HG03442 (cell line): ENCODE measurements around the gene CCDC159.

Experiments
- ATAC-seq: cut with Tn5 transposase; IDR thresholded peaks from one replicate; pipeline ENCODE4 v1.9.1; 2021; ENCODE audit warnings: mild to moderate bottlenecking, moderate library complexity; ENCODE audit not compliant: unreplicated experiment

The CCDC159 gene

DNA sequence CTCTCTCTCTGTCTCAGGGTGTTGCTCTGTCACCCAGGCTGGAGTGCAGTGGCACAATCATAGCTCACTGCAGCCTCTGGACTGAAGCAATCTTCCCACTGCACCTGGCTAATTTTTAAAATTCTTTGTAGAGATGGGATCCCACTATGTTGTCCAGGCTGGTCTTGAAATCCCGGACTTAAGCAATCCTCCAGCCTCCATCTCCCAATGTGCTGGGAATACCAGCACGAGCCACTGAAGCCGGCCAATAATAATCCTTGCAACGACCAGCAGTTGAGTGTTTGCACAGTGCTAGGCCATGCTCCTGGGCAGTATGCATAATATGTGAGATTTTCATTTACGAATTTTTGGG lies 38.4 kb downstream of the CCDC159 start:
- ATAC-seq, result no peak

DNA sequence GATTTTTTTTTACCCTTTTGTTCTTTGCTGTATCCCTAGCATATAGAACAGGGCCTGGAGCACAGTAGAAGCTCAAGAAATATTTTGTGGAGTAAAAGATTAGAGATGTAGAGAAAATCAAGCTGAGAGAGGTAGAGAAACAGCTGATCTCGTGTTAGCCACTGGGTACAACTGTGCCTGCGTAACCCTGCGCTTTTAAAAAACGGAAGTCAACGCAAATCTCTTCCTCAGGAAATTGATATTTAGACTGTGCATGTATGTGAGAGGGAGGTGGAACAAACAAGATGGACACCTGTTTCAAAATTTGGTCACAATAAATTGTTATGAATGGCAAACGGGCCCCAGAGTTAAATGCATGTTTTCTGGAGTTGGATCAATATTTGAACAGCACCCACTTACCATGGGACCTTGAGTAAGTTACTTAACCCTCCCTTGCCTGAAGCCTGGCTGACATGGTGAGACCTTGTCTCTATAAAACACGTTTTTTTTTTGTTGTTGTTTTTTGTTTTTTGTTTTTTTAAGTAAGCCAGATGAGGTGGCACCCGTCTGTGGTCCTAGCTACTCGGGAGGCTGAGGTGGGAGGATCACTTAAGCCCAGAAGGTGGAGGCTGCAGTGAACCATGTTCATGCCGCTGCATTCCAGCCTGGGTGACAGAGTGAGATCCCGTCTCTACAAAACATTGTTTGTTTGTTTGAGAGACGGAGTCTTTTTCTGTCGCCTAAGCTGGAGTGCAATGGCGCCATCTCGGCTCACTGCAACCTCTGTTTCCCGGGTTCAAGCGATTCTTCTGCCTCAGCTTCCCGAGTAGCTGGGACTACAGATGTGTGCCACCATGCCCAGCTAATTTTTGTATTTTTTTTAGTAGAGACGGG lies 41.1 kb downstream of the CCDC159 start:
- ATAC-seq, result no peak

DNA sequence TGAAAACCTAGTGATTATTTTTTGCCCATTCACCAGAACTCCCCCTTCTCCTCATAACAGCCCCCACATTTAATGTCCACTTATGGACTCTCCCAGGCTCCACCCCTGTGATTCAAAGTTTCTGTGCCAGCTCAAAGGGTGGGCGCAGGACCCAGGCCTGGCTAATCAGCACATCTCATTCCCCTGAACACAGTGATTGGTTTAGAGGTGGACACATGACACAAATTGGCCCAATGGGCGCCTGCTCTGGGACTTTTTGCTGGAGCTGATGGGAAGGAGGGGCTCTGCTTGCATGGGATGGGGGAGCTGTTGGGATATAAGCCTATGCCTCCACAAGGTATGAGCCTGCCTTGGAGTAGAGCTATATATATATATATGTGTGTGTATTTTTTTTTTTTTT lies 44.0 kb downstream of the CCDC159 start:
- ATAC-seq, result no peak

DNA sequence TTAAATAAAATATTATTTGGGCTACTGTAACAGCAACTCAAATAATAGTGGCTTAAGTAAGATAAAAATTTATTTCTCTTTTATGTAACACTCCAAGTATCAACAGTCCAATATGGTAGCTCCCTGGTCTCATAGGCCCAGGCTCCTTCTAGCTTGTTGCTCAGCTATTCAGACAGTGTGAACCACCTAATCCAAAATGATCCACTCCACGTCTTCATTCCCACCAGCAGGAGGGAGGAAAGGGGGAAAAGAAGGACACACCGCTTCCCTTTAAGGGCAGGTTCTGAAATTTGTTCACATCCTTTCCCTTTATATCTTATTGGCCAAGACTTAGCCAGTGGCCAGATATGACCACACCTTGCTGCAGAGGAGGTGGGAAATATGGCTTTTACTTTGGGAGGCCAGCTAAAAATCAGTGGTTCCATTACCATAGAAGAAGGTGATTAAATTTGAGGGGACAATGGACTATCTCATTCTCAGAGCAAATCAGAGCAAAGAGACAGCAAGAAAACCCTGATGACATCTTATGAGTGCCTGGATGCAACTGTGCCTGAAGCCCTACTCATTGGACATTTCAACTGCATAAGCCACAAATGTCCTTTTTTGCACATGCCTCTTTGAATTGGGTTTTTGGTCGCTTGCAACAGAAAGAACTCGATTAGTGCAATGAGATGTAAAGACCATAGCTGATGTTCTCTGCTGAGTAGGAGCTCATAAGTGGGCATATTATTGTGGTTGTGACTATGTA lies 44.8 kb downstream of the CCDC159 start:
- ATAC-seq, result no peak

DNA sequence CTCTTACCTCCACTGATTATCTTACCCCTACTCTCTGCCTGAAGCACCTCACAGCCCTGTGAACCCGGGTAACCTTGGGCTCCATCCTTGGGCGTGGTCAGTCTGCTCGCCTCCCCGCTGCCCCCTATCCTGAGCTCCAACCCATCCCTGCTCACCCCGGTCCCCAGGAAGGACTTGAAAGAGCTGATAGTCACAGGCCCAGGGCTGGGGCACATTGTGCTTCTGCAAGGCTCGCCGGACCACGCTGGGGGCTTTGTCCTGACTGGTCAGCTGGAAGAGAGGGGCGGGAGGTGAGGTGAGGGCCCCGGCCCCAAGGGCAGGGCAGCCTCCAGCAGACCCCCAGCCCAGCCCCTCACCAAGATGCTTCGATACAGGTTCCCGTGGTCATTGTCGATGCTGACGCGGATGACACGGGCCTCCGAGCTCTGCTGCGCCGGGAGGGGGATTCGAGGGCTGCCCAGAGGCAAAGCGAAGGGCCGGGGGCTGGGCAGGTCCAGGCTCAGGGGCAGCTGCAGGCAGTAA lies 50.8 kb downstream of the CCDC159 start:
- no peak for ATAC-seq

DNA sequence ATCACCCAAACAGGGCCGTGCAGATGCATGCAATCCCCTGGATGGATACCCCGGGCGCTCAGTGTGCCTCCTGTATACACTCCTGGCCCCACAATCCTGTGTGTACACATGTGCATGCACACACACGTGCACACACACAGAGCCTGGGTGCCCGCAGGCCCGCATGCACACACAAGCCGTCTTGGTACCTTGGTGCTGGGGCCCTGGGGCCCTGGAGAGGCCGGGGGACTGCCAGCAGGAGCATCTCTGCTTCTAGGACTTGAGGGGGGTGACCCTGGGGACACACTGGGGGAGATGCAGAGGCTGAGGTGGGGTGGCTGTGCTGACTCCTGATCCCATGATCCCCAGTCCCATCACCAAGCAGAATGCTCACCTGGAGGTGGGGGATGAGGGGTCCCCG lies 53.3 kb downstream of the CCDC159 start:
- ATAC-seq, result no peak

DNA sequence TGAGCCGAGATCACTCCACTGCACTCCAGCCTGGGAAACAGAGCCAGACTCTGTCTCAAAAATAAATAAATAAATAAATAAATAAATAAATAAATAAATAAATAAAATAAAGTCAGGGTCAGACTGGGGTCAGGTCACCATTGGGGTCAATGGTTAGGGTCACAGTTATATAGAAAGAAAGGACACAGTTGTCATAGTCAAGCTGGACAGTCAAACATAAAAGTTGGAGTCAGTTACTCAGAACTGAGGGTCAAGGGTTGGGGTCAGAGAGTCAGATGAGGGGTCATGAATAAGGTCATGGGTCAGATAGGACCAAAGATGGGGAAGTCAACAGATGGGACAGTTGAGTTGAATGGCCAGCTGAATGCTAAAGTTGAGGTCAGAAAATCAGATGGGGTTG lies 54.5 kb downstream of the CCDC159 start:
- ATAC-seq, result no peak

DNA sequence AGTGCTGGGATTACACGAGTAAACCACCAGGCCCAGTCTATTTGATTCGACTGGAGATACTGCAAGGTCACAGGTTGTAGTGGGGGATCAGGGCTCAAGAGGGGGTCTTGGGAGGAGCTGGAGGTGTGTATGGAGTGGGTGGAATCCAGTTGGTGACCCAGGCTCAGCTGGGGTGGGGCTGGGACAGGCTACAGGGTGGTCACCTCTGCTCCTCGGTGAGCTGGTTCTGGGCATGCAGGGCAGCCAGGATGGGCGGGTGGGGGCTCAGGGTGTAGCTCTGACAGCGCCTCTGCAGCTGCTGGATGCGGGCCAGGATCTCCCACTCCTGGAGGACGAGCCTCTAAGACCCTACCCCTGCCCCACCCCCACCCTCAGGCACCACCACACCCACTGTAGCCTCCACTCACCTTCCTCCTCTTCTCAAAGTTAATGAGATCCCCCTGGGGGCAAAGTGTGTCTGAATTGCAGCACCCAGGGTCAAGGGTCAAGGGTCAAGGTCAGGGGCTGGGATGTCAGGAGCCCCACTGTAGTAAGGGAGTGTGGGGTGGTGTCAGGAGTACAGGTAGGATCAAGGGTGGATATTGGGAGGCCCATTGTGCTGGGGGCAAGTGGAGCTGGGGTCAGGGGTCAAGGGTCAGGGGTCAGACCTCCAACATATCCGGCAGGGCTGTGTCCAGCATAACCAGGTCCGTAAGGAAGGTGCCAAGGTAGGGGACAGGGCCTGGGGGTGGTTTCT lies 55.7 kb downstream of the CCDC159 start:
- no peak for ATAC-seq
